Dedifferentiated amniotic fluid mesenchymal stem cell (primary cell): Measurements from ENCODE around the gene NEB.
"Not testable (repeated sequence)": the region's sequence is repeated elsewhere in the genome, so short reads cannot be mapped to it uniquely, and the experiment has no call there.

Source experiments
- DNase-seq: peaks from one replicate; pipeline ENCODE4 v3.0.0-alpha.2; 2016; ENCODE audit errors: extremely low spot score

Gene NEB

DNA sequence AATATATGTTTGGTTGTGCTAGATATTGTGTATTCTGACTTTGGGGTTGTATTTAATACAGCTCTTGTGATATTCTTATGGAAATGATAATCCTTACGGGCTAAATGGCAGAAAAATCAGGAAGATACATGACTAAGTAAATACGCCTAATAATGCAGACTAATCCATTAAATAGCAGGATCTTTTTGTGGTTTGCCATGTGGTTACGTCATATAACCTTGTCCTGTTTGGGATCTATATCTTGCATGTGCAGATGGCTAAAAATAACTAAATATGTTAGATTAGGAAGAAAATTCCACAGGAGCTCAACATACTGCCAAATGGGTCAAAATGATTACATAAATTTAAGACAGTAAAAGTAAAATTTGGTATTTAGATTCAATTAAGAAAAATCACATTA is 83.0 kb downstream of the NEB start:
- no peak for DNase-seq

GRCh38 chr2:151650456-151650855 is 83.8 kb downstream of the NEB start:
- no peak for DNase-seq

DNA sequence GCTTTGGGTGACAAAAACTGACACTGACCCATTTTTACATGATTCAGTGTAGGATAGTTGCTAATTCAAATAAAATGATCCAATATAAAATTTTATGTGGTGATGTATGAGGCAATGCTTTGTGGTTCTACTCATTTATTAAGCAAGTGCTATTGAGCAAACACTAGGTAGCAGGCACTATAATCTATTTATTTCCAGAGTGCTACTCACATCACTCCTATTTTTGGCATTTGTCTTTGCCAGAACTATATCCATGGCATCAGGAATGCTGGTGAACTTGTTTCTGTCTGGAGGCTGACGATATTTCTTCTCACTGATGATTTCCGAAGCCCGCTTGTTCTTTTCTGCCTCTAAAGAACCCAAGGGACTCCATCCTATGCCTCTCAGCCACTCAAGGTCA is 84.3 kb downstream of the NEB start:
- DNase-seq = no peak

DNA sequence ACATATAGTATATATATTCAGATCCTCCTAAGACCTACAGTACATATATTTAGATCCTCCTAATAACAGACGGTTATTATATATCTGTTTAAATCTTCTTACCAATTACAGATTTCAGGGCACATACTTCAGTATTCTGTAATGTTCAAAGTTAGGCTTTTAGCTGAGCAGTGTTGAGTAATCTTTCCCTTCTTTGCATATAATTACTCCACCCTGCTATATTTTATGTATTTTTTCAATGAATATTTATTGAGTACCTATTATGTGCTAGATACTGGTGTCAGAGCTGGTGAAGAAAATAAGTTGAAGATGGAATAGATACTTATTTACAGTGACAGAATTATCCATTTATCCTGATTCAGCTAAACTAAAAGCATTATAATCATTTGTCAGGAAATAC is 84.9 kb downstream of the NEB start:
- no peak for DNase-seq

GRCh38 chr2:151646512-151646911 is 87.8 kb downstream of the NEB start:
- DNase-seq = not testable (repeated sequence)

DNA sequence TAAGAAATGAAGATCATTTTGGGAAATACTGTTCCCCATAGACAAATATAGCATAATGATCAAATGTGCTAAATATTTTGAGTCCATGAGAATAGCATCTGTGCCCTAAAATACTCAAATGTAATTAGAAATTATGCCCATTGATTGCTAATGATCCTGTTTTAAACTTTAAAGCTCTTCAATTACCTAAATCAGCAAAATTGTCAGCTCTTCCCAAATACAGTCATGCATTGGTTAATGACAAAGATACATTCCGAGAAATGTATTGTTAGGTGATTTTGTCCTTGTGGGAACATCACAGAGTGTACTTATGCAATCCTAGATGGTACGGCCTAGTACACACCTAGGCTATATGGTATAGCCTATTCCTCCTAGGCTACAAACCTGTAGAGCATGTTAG is 89.7 kb downstream of the NEB start:
- no peak for DNase-seq

GRCh38 chr2:151641895-151642294 is 92.4 kb downstream of the NEB start:
- not testable (repeated sequence) for DNase-seq

DNA sequence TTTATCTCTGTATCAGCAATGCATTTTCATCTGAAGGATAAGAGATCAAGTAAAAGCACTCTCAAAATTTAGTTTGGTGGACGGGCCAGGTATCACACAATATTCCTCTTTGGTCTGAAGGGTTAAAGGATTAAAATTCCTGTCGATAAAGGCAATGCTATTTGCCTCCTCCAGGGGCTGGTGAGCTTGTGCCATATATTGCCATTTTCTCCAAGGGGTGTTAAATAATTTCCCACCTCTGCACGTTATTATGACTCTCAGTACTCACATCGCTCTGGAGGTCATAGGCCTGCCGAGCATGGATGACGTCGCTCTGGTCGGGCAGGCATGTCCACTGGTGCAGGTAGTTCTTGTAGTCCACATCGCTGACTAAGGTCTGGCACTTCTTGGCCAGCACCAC is 94.2 kb downstream of the NEB start:
- no peak for DNase-seq

DNA sequence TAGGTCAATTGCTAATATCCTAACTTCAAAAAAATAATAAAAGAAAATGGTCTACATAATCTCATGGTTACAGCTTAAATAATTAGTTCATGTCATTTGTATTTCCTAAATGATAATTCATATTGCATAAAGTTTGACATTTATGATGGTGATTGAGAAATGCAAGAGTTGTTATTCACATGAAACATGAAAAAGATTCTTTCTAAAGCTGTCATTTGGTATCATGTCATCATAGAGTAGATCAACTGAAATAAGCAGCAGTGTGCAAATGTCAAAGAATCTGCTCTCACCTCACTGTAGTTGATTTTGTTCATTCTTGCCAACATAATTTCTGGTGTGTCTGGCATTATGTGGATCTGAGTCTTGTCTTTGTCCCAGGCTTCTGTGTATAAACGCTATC is 95.3 kb downstream of the NEB start:
- DNase-seq = no peak

DNA sequence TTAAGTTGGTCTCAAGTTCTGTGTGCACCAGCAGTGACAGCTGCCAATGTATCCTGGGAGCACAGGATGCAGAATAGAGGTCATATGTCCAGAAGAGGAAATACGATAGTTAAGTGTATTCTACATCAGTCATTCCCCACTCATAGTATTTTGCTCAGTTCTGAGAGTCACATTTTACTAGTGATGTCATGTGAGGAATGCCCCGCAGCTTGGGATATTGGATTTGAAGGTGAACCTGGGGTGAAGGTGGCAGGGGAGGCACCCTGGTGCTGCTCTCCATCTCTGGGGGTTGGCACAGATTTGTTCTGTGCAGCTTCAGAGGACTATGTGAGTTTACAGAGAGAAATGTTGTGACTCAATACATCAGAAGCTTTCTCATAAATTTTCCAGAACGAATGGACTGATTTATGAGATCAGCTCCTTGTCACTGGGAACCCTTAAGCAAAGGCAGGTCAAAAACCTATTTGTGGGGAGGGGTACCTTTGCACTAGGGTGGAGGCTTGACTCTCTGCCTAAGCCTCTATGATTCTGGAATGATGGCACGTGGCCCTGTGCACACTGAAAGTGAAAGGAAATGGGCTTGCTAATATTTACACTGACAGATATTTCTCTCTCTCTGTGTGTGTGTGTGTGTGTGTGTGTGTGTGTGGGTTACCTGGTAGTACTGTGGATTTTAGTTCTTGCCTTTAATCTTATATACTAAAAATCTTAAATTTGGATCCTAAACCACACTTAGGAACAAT is 95.9 kb downstream of the NEB start:
- DNase-seq = no peak

GRCh38 chr2:151637271-151637781 is 97.0 kb downstream of the NEB start:
- no peak for DNase-seq

DNA sequence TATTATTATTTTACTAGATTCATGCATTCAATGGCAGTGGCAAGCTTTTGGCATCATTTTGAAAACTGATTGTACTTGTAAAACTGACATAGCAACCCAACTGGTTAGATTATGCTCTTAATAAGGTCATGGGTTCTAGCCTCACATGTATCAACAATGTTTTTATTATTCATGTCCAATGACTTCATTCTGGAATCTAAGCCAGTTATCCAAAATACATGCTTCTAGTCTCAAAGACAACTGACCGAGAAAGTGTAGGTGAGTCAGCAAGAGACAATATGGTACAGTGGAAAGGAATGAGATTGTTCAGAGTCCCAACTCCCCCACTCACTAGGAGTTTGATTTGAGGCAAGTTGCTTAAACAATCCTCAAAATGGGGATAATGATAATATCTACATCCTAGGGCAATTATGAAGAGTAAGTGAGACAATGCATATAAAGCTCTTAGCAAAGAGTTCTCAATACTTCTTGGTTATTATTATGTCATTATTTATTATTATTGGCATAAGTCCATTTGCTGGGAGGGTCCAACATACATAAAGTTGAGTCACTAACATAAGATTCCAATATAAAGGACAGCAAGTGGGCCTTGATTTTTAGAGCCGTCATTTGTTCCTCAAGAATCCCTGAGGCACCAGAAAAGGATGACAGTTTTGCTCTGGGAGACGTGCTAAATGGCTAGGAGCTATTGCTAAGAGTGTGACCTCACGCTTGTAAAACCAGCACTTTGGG is 99.4 kb downstream of the NEB start:
- no peak for DNase-seq

DNA sequence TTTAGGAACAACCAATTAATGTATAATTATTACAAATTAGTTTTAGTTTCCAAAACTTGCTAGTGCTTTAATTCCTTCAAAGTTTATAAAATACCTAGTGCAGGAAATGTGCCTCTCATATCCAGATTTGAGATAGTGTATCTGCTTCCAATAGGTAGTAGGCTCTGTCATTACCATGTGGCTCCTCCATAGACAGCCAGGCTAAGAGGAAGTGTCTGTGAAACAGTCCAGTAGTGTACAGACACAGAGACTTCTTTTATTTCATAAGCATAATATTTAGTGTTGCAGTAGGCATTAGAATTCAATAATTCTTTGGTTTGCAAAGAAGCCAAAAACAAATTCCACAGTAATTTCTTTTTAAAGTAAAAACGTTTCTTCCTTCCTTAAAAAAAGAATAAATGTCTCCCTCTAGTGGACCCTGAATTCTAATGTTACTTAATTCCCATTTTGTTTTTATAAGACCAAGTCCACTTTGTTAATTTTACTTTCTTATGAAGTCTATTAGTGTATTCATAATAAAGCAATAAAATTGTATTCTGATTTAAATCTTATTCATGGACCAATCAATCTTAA is 101.2 kb downstream of the NEB start:
- no peak for DNase-seq

DNA sequence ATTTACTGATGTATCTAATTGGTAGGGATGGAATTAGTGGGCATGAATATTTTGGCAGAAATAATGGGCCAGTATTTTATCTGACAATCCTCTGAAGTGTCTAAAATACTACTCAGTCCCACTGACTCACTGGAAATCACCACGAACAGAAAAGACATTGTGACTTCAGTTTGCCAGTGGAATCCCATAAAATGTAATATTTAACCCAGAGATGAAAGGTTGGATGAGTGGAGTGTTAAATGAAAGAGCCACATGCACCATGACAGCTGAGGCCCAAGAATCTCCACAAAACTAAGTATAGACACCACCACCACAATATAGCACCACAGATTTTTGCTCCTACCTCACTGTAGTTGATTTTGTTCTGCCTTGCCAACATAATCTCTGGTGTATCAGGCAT is 103.9 kb downstream of the NEB start:
- no peak for DNase-seq

GRCh38 chr2:151627353-151627752 is 106.9 kb downstream of the NEB start:
- DNase-seq = no peak

- DNase-seq = no peak
These were observed 110.0 kb downstream of the NEB start for GRCh38 chr2:151624271-151624670.

- DNase-seq = no peak
These were observed 110.6 kb downstream of the NEB start for GRCh38 chr2:151623631-151624030.

- DNase-seq = no peak
These were observed 113.5 kb downstream of the NEB start for GRCh38 chr2:151620761-151621160.

DNA sequence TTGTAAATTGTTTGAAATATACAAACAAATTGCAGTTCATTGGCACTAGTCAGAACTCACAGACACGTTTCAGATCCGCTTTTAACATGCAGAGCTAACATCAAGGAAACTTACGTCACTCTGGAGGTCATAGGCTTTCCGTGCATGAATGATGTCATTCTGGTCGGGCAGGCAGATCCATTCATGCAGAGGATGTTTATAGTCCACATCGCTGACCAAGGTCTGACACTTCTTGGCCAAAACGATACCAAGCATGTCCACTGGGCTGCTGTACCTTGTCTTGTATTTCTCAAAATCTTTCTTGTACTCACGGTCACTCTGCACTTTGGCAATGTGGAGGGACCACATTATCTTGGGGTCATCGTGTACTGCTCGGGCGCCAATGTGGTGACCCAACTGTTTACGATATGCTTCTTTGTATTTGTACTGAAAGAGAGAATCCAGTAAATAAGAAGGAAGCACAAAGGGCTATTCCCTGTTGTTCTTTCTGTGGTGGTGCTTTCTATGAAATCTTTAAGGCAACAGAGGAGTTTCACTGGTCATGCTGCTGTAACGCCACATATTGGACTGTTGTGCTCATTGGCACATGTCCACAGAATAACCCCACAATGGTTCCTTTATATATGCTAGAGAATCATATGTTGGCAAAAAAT is 114.8 kb downstream of the NEB start:
- DNase-seq = no peak

- DNase-seq = no peak
These were observed 117.4 kb downstream of the NEB start for GRCh38 chr2:151616760-151617339.

DNA sequence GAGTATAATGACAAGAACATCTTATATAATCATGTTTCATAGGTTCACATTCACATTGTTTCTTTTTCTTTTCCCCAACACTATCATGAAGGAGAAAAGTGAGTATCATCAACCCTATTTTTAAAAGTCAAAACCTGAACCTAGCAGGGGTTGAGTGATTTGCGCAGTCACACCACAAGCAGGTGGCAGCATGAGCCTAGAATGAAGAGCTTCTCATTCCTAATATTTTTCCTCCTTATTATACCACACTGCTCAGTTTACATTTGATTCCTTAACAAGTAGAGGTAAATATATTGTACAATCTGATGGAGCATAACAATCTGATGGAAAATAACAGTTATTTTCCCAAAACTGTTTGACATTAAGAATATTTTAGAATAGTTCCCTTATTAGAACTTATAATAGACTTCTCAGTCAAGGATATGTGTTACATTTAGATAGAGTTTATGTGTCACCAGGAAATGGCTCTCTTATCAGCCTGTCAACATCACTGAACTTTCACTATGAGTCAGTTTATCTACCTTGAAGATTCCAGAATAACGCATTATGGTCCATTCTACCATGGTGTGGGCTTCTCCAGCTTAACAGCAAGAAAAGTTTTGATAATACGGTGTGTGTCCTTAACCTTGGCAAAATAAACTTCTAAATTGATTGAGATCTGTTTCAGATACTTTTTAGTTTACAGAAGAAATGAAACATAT is 119.5 kb downstream of the NEB start:
- no peak for DNase-seq
